NCI-H146 treated with DMSO at 0.1 percent for 48 hours (cell line): ENCODE measurements around the gene MAP7D3.
A peak's percentile ranks its signal among the peaks of the same experiment; 100 is the strongest.
"Not testable (repeated sequence)": the region's sequence is repeated elsewhere in the genome, so short reads cannot be mapped to it uniquely, and the experiment has no call there.

Experiments
- DNase-seq: peaks from one replicate; lab custom pipeline; 2025; ENCODE audit not compliant: unreplicated experiment; lab: John Stamatoyannopoulos, UW

Gene MAP7D3

GRCh38 chrX:136183917-136184316 is 67.3 kb downstream of the MAP7D3 start:
- no peak for DNase-seq

GRCh38 chrX:136183172-136183571 is 68.0 kb downstream of the MAP7D3 start:
- no peak for DNase-seq

GRCh38 chrX:136182414-136182813 is 68.8 kb downstream of the MAP7D3 start:
- DNase-seq: no peak

- DNase-seq: no peak
Observed at GRCh38 chrX:136179133-136179532, 72.1 kb downstream of the MAP7D3 start.

- no peak for DNase-seq
Observed at GRCh38 chrX:136176399-136176825, 74.8 kb downstream of the MAP7D3 start.

GRCh38 chrX:136171420-136171819 is 79.8 kb downstream of the MAP7D3 start:
- DNase-seq: no peak

GRCh38 chrX:136170139-136170800 is 80.9 kb downstream of the MAP7D3 start:
- DNase-seq: no peak

GRCh38 chrX:136168929-136169735 is 82.1 kb downstream of the MAP7D3 start:
- DNase-seq: peak; percentile 14

GRCh38 chrX:136167989-136168388 is 83.2 kb downstream of the MAP7D3 start:
- not testable (repeated sequence) for DNase-seq

- no peak for DNase-seq
Observed at GRCh38 chrX:136166221-136166855, 84.9 kb downstream of the MAP7D3 start.

GRCh38 chrX:136165406-136165805 is 85.8 kb downstream of the MAP7D3 start:
- no peak for DNase-seq

GRCh38 chrX:136163689-136164088 is 87.5 kb downstream of the MAP7D3 start:
- DNase-seq: no peak
